GM19025 (cell line): ENCODE data around the gene MAP4K3.

ENCODE experiments used
- ATAC-seq: cut with Tn5 transposase; IDR thresholded peaks from one replicate; pipeline ENCODE4 v1.9.1; 2021; ENCODE audit warnings: mild to moderate bottlenecking, low read depth, moderate library complexity; ENCODE audit not compliant: unreplicated experiment

MAP4K3 gene

DNA sequence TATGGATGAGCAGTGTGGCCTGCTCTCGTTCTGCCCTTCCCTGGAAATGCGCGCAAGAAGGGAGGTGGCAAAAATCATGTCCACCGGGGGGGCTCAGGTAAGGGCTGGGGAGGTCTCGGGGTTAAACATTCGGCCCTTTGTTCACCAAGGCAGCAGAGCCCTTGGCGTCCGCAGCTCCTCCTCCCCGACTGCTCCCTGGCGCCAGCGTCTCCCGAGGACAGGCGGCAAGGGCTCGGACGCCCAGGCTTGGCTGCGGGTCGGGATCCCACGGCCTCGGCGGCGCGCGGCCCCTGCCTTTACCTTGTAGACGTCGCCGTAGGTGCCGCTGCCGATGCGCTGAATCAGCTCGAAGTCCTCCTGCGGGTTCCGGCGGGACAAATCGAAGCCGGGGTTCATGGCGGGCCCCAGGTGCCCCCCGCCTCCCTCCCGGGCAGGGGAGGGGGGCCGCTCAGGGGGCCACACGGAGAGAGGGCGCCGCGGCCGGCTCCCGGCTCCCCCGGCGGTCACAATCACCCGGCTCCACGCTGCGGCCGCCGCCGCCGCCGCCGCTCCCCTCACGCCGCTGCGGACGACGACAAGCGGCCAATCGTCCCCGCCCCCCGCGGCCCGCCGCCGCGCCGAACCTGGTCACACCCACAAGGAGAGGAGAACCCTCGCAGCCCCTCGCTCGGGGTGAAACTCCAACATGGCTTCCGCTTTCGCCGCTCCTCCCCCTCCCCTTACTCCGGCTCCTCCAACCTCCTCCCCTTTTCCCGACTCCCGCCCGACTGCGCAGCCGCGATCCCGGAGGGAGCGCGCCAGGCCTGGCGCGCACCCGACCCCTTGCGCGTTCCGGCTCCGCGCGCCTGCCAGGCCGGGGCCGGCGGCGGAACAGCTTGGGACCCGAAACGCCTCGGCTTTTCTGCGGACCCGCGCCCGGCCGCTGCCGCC is at the start of gene MAP4K3:
MAP4K3 (minus strand) TSS at position 694 of the 930 bp plus-strand sequence; CDS start at position 396, 298 bp downstream.
- ATAC-seq: peak; percentile 75

DNA sequence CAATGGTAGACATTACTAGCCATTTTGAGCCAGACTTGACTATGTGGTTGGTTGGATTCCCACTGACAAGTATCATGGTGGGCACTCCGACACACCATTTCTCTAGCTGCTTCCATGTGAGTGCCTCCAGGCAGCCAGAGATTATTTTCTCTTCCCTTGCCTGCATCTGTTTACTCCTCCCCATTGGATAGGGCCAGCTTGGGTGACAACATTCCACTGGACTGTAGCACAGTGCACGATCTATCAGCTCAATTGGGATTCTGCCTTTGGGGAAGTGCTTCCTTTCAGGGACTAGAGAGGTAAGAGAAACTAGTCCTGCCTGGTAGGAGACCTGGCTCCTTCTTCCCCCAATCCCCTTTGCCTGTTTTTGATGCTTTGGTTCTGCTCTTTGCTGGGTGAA is 49.0 kb upstream of the MAP4K3 start:
- no peak for ATAC-seq

DNA sequence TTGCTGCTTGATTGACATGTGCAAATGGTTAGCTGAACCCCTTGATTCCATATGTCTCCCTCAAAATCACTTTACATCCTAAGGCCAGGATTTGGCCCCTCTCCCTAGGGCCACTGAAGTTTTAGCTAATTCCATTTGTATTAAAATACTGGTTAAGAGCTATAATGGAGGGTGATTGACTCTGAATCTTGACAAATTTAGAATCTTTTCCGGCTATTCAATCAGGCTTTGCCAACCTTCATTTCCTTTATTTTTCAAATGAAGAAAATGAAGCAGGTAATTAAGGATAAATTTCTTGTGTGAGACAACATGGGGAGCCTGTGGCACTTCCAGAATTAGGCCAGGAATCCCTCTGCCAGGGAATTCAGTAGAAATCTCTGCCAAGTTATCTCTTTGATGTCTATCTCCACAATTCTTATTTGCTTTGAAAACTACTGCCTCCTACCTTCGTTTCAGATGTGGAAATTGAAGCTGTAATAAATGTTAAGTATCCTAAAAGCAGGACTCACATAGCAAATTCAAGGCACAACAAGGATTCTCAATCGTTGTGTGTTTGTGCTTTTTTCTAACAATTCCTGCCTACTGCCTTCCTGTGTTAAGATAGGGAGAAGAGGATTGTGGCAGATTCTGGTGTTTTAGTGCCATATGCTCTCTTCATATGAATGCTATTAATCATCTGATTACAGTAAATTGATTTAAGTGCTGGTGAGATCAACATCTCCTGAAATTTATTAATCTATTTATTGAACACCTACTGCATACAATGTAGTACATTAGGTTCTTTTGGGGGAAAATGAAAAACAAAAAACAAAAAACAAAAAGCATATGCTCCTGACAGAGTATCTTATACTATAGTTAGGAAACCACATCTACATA is 47.8 kb upstream of the MAP4K3 start:
- ATAC-seq: no peak

DNA sequence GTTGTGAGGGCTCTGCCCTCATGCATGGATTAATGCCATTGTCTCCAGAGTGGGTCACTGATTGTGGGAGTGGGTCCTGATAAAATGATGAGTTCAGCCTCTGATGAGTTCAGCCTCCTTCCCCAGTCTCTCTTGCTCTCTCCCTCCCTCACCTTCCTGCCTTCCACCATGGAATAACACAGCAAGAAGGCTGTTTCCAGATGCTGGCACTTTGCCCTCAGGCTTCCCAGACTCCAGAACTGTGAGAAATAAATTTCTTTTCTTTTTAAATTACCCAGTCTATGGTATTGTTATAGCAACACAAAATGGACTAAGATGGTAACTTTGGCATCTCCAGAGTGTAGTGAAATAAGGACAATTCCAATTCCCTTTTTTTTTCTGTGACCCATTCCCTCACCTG is 47.1 kb upstream of the MAP4K3 start:
- ATAC-seq: no peak

DNA sequence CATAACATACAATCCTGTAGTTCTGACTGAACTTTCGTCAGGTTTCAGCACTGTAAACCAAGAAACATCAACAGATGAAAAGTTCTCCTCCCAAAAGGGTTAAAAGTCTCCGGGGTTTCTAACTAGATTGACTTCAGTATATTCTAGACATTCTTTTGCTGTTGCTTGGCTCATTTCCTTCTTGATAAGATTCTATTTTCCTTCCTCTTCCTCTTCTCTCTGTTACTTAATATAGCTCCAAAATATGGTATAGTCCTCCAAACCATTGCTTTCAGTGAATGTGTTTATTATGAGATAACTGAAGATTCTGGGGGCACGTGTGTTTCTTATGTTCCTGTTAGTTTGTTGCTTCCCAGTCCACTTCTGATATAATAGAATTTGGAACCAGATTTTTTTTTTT is 46.4 kb upstream of the MAP4K3 start:
- no peak for ATAC-seq

DNA sequence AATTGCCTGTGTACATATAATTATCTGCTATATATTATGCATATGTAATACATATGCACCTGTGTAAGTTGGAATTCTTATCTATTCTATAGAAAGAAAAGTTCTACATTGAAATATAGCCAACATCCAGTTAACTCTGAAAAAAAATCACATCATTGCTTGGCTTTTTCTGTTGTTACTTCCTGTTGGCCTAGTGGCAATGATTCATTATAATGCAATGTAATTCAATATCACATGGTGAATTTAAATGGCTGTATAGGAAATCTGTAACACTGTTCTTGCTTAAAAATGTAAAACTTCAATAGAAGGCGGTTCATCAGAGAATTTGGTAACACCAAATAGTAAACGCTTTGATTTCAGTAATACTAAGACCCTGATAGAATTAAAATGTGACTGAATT is 44.5 kb upstream of the MAP4K3 start:
- no peak for ATAC-seq

DNA sequence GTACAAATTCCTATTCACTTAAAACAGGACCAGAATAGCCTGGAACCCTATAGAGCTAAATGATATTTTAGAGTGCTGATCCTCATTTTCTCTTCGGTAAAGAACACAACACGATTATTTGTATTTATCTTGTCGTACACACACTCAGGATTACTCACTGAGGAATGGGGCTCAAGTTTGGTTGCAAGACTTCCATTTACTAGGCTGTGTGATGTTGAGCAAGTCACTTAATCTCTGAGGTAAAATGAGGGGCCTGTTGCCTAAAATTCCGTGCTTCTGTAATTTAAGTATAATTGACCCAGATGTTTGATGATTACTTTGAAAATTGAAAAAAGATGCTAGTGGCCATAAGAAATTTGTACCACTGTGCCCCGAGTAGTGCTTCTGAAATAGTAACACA is 42.6 kb upstream of the MAP4K3 start:
- no peak for ATAC-seq

DNA sequence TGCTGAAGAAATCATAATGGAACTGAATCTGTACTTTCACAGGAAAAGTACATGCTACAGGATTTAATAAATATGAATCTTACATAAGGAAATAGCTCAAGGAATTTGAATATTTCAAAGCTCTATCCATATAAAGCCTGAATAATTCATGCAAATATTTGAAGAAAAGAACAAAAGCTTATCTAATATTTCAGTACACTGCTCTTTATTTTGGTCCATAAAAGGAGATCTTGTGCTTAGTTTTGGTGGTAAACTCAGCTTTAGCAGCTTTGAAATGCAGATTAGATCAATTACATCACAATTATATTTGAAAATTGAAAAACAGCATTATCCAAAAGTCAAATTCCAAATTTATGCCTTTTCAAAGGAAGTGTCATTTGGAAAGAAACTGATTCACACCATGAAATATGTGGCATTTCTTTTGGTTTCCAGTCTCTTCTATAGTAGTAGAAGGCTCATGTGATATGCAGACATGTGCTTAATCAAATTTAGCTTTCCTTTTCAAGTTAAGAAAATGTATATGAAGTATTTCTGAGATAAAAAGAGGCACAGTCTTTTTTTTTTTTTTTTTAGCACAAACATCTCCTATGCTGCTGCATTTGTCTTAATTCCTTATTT is 42.1 kb upstream of the MAP4K3 start:
- no peak for ATAC-seq

DNA sequence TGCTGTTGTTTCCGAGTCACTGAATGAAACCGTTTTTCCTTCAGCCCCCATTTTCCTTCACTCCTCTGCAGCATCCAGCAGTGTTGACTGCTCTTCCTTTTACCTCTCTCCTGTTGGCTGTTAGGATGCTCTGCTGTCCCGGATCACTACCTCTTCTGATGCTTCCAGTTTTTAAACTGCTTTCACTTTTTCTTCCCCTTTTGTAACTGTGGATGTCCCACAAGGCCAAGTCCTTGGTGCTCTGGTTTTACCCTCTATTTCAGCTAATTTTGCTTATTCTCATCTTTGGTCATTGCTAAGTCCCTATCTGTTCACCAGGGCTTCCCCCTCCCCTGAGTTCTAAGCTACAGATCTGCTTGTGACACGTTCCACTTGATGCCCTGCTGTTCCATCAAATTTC is 39.4 kb upstream of the MAP4K3 start:
- peak; percentile 90 for ATAC-seq

DNA sequence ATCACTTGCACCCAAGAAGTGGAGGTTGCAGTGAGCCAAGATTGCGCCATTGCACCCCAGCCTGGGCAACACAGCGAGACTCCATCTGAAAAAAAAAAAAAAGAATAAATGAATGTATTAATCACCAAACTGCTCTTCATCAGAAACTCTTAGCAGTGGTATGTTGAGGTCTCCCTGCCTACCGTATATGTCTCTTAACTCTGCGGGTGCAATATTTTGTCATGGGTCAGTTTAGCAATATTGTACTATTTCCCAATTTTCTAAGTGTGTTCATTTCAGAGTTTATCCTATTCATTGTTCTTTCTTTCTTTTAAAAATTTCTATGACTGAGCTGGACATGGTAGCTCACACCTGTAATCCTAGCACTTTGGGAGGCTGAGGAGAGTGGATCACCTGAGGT is 37.9 kb upstream of the MAP4K3 start:
- ATAC-seq: no peak

DNA sequence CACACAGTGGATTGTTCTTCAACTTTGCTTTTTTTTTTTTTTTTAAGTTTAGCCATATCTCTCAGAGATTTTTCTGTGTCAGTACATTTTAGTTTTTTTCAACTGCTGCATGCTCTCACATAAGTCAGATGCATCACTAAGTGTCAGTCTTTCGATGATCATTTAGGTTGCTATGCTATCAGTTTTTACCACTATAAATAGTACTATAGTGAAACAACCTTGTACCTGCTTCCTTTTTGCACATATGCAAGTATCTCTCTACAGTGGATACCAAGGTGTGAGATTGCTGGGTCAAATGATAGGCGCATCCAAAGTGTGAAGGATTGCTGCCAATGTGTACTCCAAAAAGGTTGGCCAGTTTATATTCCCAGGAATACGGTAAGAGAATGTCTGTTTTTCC is 33.5 kb upstream of the MAP4K3 start:
- ATAC-seq: no peak

DNA sequence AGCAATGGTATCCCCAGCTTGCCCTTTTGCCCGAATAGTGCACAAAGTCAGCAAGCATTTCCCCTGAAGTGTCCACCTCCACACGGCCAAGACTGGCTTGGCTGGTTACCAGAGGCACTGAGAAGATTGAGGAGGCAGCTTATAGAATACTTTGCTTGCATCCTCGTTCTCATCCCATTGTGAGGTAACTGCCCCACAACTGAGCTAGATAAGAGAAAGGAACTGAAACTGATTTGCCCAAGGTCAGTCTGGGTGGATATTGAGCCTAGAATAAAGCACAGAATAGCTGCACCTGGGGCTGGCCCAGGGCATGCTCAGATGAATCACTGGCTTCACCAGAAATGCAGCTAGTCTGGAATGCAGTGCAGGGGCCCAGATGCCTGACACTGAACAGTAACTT is 32.7 kb upstream of the MAP4K3 start:
- peak; percentile 76 for ATAC-seq

DNA sequence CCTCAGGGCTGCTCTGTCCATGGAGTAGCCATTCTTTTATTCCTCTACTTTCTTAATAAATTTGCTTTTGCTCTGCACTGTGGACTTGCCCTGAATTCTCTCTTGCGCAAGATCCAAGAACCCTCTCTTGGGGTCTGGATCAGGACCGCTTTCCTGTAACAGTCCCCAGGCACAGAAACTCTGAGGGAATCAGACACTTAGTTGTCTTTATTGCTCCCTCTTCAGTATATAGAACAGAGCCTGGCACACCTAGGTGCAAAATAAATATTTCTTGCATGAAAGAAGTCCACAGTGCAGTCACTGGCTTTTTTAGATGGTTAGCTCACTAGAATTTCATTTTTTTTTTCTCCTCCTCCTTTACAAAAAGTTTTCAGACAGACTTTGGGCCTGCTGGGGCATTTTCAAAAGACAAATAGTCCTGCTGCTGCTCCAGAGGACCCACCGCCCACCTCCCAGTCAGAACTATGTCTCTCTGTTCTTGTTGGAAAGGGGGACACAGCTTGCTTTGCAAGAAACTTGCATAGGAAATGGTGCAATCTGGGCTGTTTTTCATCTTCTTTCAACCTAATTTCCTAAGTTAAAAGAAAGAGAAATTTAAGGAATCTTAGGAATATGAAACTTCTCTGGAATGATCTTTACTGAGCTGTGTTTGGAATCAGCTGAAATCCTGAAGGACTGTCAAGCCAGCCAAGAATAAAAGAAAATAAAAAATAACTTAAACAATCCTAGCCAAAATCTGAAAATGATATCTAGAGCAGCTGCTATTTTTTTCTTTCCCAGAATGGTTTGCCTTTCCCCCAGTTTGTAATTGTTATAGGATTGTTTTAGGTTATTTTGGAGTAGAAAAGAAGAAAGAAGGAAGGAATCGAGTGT is 31.7 kb upstream of the MAP4K3 start:
- no peak for ATAC-seq

DNA sequence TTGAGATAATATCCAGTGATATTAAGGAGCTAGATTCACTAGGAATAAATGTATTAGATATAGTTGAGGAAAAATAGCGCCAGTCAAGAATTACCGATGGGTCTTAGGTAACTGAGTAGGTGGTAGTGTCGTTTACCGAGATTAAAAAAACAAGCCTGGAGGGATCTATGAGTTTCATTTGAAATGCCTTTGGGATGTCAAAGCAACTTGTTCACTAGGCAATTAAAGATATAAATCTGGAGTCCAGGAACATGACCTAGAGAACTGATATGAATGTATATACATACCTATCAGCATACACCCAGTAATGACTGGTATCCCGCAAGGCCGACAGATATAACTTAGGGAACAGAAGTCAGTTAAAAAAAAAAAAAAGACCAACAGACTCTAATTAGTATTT is 29.2 kb upstream of the MAP4K3 start:
- no peak for ATAC-seq

DNA sequence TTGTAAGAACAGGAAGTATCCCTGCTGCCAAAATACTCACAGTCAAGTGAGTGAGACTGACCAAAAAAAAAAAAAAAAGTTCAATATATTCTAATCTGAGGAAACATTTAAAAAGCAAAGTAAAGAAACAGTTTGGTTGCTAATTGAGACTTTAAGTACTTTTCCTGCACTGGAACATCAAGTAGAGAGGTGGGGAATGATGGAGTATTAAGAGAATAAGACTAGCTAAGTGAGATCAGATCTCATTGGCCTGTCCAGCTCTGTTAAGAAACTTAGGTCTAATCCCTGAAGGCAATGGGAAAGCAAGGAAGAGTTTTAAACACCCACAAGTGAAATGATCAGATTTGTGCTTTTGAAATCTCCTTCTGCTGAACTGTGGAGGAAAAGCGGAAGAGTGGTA is 27.8 kb upstream of the MAP4K3 start:
- ATAC-seq: no peak

DNA sequence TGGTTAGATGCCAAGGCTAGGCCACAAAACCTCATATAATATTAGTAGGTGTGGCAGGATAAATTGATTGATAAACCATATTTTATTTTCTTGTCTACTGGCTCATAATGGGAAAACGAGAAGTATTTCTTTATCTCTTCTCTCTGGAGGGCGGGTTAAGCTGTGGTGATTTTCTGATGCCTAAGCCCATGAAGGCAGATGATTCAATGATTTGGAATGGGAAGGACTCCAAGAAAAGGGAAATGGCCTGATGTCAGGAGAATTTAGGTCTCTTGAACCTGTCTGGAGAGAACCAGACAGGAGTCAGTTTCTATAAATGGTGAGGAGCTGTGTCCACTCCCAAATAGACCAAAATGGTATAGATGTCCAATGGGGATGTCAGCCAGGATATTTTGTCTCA is 18.7 kb upstream of the MAP4K3 start:
- ATAC-seq: no peak

DNA sequence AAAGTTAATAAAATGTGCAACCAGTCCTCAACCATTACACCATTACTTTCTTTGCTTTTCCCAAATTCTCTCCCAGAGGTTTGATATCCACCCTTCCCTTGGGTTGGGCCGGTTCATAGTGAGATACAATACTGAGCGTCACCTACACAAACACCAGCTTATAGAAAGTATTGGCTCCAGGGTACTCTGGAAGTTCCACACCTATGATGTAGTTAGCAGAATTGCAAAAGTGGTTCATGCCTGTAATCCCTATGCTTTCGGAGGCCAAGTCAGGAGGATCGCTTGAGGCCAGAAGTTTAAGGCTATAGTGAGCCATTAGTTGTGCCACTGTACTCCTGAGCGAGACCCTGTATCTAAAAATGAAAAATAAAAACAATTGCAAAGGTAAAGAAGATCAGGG is 15.3 kb upstream of the MAP4K3 start:
- ATAC-seq: no peak

DNA sequence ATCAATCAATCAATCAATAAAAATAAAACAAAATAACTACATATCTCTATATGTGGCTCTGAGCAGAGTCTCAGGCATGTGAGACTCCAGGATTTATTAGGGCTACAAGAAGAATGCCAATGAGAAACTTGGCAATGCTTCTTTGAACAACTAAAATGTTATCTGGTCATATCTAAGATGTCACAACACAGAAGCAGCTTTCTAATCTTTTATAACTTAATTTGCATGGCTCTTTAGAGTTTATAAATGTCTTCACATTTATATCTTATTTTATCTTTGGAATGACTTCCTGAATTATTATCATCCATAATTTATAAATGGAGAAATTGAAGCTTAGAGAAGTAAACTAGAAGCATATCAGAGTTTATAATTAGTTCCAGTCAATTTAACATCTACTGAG is 14.9 kb upstream of the MAP4K3 start:
- no peak for ATAC-seq

DNA sequence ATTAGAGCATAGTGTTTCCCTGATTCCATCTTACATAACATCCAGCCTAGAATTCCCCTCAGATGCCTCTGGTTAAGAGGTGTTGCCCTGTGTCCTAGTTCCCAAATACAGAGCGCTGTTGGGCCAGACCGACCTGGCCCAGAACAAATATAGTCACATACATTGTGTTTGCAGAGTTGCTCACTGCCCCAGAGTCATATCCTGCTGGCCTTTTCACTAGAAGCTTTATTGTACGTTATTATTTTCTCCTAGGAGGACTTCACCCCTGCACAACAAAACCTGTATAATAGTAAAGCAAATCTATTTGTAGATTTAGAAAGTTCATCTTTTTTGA is 11.1 kb upstream of the MAP4K3 start:
- ATAC-seq: no peak
